HL-60 (cell line): ENCODE measurements around the gene NEK7.

Source experiments
- DNase-seq, 2 experiments: peaks; one replicate each; pipeline ENCODE4 v3.0.0-alpha.2; 2010 to 2020; ENCODE audit warnings: low read depth in 1 of 2, low spot score in 1 of 2
- H3K27ac ChIP-seq: fragments of 250-450 bp; sonication (Bioruptor Pico); replicated peaks from 2 replicates; pipeline ENCODE4 v1.5.1; 2020; ENCODE audit warnings: mild to moderate bottlenecking, moderate library complexity
- H3K27me3 ChIP-seq: fragments of 250-450 bp; sonication (Bioruptor Pico); 2 replicates; pipeline ENCODE4 v1.5.1; 2021; ENCODE audit warnings: mild to moderate bottlenecking, moderate library complexity; ENCODE audit not compliant: insufficient read depth, poor library complexity, severe bottlenecking
- H3K4me3 ChIP-seq: replicated peaks from 2 replicates; pipeline ENCODE4 v1.5.1; 2011; ENCODE audit warnings: mild to moderate bottlenecking, control low read depth, low read length; ENCODE audit not compliant: insufficient read depth
- CTCF ChIP-seq: IDR thresholded peaks from one replicate; pipeline ENCODE4 v1.5.1; 2011; ENCODE audit warnings: low read length, control low read depth, inconsistent platforms; ENCODE audit not compliant: insufficient read depth
- GABPA ChIP-seq: IDR thresholded peaks from 2 replicates; pipeline ENCODE4 v1.6.1; 2012; ENCODE audit warnings: low read depth
- POLR2AphosphoS5 ChIP-seq: IDR thresholded peaks from 2 replicates; pipeline ENCODE4 v1.6.1; 2012; ENCODE audit warnings: low read depth
- REST ChIP-seq: IDR thresholded peaks from 2 replicates; pipeline ENCODE4 v1.6.1; 2012; ENCODE audit warnings: low read depth; ENCODE audit not compliant: insufficient replicate concordance
- SPI1 ChIP-seq: IDR thresholded peaks from 2 replicates; pipeline ENCODE4 v1.6.1; 2012; ENCODE audit warnings: low read depth, mild to moderate bottlenecking, borderline replicate concordance

Gene NEK7

GRCh38 chr1:198359024-198359653, 202.3 kb downstream of the NEK7 start:
- DNase-seq = no peak
- Histone ChIP-seq H3K27me3 (no peaks in the 10 kb centered on the region), H3K4me3 (no peak overlapping the region), H3K27ac (no peak overlapping the region)
- TF ChIP-seq SPI1 (no peak), POLR2AphosphoS5 (no peak), CTCF (no peak), REST (no peak), GABPA (no peak)

DNA sequence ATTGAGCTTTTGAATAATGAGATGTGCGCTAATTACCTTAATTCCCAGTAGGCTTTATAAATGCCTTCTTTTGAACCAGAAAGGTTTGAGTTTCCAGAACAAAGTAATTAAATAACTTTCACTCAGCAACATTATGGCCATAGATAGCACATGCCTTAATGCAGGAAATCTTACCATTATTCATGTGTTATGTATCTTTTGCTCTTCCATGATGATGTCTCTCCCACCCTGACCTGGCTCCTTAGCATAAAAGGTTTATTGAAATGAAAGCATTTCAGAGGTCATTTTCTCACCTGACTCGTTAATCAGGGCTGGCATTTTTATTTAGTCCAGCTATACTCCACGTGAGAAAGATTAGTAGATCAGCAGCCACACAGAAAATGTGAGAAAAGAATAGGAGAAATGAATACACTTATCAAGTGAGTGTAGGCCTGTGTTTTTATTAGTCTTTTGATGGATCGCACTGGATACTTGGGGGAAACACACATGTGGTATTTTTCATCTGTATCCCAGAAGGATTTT, 203.5 kb downstream of the NEK7 start:
- TF ChIP-seq POLR2AphosphoS5 (no peak), GABPA (no peak), REST (no peak), SPI1 (no peak), CTCF (no peak)
- DNase-seq = no peak
- H3K27me3 ChIP-seq = no peaks in the 10 kb centered on the region
- H3K27ac ChIP-seq = no peak overlapping the region
- no peak overlapping the region for H3K4me3 ChIP-seq

GRCh38 chr1:198361237-198361767, 204.5 kb downstream of the NEK7 start:
- TF ChIP-seq CTCF (no peak), GABPA (no peak), SPI1 (no peak), REST (no peak)
- Histone ChIP-seq H3K4me3 (no peak overlapping the region), H3K27ac (no peak overlapping the region), H3K27me3 (no peaks in the 10 kb centered on the region)
- DNase-seq = peak in 1 of 2 experiments; percentile 33
